Upper lobe of left lung (tissue), 4 donors: ENCODE measurements around the gene BCAS3.

ENCODE experiments used
- CTCF ChIP-seq, 6 experiments: fragments of 450-650 bp in 4 of 6; fragments of 200-600 bp in 2 of 6; sonication (generic) in 2 of 6; IDR thresholded peaks; one replicate each; pipeline ENCODE4 v1.5.1; 2016 to 2019; ENCODE audit warnings: antibody characterized with exemption in 6 of 6
- EP300 ChIP-seq, 4 donors: sonication (generic); formaldehyde crosslinking; IDR thresholded peaks; one replicate each; pipeline ENCODE4 v1.5.1; 2017; ENCODE audit warnings: antibody characterized with exemption in 4 of 4, control low read depth in 2 of 4
- POLR2A ChIP-seq, 4 donors: fragments of 450-650 bp; IDR thresholded peaks; one replicate each; pipeline ENCODE4 v1.5.1; 2016 to 2017; ENCODE audit warnings: antibody characterized with exemption in 4 of 4, mild to moderate bottlenecking in 2 of 4
- POLR2AphosphoS5 ChIP-seq, 2 donors: sonication (generic); formaldehyde crosslinking; IDR thresholded peaks; one replicate each; pipeline ENCODE4 v1.5.1; 2017; ENCODE audit warnings: antibody characterized with exemption in 2 of 2

- TF ChIP-seq CTCF (IDR thresholded peaks at IDR 0.05) (no peak), POLR2A (IDR thresholded peaks at IDR 0.05) (no peak), POLR2AphosphoS5 (IDR thresholded peaks at IDR 0.05) (no peak), EP300 (IDR thresholded peaks at IDR 0.05) (no peak)
Observed at GRCh38 chr17:60920107-60920506, 242.5 kb downstream of the BCAS3 start.
